OCI-LY1 (cell line): ENCODE measurements around the gene HUS1B.

ENCODE experiments used
- H2AFZ ChIP-seq: fragments of 200-600 bp; sonication (generic), shearing (Covaris generic); 2 replicates; pipeline ENCODE4 v1.6.0; 2014; ENCODE audit warnings: antibody characterized with exemption, mild to moderate bottlenecking, low read length
- H3F3A ChIP-seq: fragments of 200-600 bp; sonication (generic), shearing (Covaris generic); 2 replicates; pipeline ENCODE4 v1.6.0; 2014; ENCODE audit warnings: mild to moderate bottlenecking, antibody characterized with exemption, low read length, moderate library complexity; ENCODE audit not compliant: insufficient read depth
- H3K27ac ChIP-seq: fragments of 200-600 bp; sonication (generic); 2 replicates; pipeline ENCODE4 v1.5.1; 2014; ENCODE audit warnings: low read length, mixed run types, mild to moderate bottlenecking, low read depth; ENCODE audit not compliant: poor library complexity, severe bottlenecking
- H3K27me3 ChIP-seq: fragments of 200-600 bp; sonication (generic); 2 replicates; pipeline ENCODE4 v1.6.0; 2014; ENCODE audit warnings: antibody characterized with exemption, mild to moderate bottlenecking, low read length, moderate library complexity; ENCODE audit not compliant: insufficient read depth
- H3K36me3 ChIP-seq: fragments of 200-600 bp; sonication (generic); 2 replicates; pipeline ENCODE4 v1.6.1; 2014; ENCODE audit warnings: mild to moderate bottlenecking, antibody characterized with exemption, low read length, moderate library complexity, mixed read lengths; ENCODE audit not compliant: insufficient read depth
- H3K4me1 ChIP-seq: fragments of 200-600 bp; sonication (generic); 2 replicates; pipeline ENCODE4 v1.5.1; 2014; ENCODE audit warnings: mild to moderate bottlenecking, low read length, moderate library complexity; ENCODE audit not compliant: insufficient read depth, severe bottlenecking
- H3K4me2 ChIP-seq: fragments of 200-600 bp; sonication (generic), shearing (Covaris generic); 2 replicates; pipeline ENCODE4 v1.6.1; 2014; ENCODE audit warnings: low read length
- H3K4me3 ChIP-seq: fragments of 200-600 bp; sonication (generic); 2 replicates; pipeline ENCODE4 v1.5.1; 2014; ENCODE audit warnings: low read length, low read depth, mild to moderate bottlenecking, mixed read lengths; ENCODE audit not compliant: poor library complexity, severe bottlenecking
- H3K79me2 ChIP-seq: fragments of 200-600 bp; shearing (Covaris generic); 2 replicates; pipeline ENCODE4 v1.6.1; 2016; ENCODE audit warnings: mixed run types, low read length, mixed read lengths; ENCODE audit not compliant: insufficient read depth
- H3K9ac ChIP-seq: fragments of 200-600 bp; sonication (generic), shearing (Covaris generic); 2 replicates; pipeline ENCODE4 v1.6.1; 2014; ENCODE audit warnings: mild to moderate bottlenecking, low read length, mixed read lengths
- H3K9me2 ChIP-seq: fragments of 200-600 bp; sonication (generic), shearing (Covaris generic); 2 replicates; pipeline ENCODE4 v1.6.1; 2014; ENCODE audit warnings: low read depth, mild to moderate bottlenecking, low read length, mixed read lengths
- H3K9me3 ChIP-seq: fragments of 200-600 bp; shearing (Covaris generic); 2 replicates; pipeline ENCODE4 v1.6.1; 2014; ENCODE audit warnings: low read length, mixed read lengths
- H4K20me1 ChIP-seq: fragments of 200-600 bp; sonication (generic), shearing (Covaris generic); 2 replicates; pipeline ENCODE4 v1.6.0; 2016; ENCODE audit warnings: mild to moderate bottlenecking, low read length; ENCODE audit not compliant: insufficient read depth
- EZH2 ChIP-seq: fragments of 200-600 bp; sonication (generic), shearing (Covaris generic); IDR thresholded peaks from 2 replicates; pipeline ENCODE4 v1.8.0; 2017; ENCODE audit warnings: borderline replicate concordance, mixed run types, mild to moderate bottlenecking, antibody characterized with exemption, low read length, moderate library complexity, mixed read lengths
- TF ChIP-seq, protein P1 (sequence below): fragments of 200-600 bp; sonication (generic), shearing (Covaris generic); IDR thresholded peaks from 2 replicates; pipeline ENCODE4 v1.5.1; 2017; ENCODE audit warnings: mild to moderate bottlenecking, antibody characterized with exemption, low read length, moderate library complexity, mixed read lengths

The HUS1B gene

DNA sequence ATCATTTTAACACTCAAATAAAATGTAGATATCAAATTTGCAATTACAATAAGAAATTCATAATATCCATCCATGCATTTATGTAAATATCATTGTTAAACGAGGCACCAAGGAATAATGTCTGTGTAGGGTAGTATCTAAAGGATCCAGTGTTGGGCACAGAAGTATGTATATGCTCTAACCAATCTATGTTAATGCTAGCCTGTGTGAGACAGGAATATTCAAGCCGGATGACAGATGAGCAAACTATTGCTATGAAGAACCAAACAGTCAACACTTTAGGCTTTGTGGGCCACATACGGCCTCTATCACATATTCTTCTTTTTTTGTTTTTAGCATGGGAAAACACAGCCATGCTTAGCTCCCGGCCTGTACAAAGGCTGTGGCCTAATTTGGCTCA is 45.0 kb downstream of the HUS1B start:
- H3K4me1 ChIP-seq = no peaks in the 10 kb centered on the region
- H3K79me2 ChIP-seq = no peaks in the 10 kb centered on the region
- no peak overlapping the region for H3K27ac ChIP-seq
- no peak overlapping the region for H2AFZ ChIP-seq
- no peaks in the 10 kb centered on the region for H4K20me1 ChIP-seq
- TF ChIP-seq, protein P1, sequence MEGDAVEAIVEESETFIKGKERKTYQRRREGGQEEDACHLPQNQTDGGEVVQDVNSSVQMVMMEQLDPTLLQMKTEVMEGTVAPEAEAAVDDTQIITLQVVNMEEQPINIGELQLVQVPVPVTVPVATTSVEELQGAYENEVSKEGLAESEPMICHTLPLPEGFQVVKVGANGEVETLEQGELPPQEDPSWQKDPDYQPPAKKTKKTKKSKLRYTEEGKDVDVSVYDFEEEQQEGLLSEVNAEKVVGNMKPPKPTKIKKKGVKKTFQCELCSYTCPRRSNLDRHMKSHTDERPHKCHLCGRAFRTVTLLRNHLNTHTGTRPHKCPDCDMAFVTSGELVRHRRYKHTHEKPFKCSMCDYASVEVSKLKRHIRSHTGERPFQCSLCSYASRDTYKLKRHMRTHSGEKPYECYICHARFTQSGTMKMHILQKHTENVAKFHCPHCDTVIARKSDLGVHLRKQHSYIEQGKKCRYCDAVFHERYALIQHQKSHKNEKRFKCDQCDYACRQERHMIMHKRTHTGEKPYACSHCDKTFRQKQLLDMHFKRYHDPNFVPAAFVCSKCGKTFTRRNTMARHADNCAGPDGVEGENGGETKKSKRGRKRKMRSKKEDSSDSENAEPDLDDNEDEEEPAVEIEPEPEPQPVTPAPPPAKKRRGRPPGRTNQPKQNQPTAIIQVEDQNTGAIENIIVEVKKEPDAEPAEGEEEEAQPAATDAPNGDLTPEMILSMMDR = no peak
- TF ChIP-seq EZH2 = no peak
- no peak overlapping the region for H3K4me3 ChIP-seq
- no peaks in the 10 kb centered on the region for H3K9me2 ChIP-seq
- H3K9ac ChIP-seq = no peak overlapping the region
- H3F3A ChIP-seq = no peaks in the 10 kb centered on the region
- H3K9me3 ChIP-seq = no peaks in the 10 kb centered on the region
- H3K27me3 ChIP-seq = no peaks in the 10 kb centered on the region
- H3K4me2 ChIP-seq = no peak overlapping the region
- peaks cover 3% of the 10 kb centered on the region; the same call in 1 of the 2 replicates for H3K36me3 ChIP-seq

DNA sequence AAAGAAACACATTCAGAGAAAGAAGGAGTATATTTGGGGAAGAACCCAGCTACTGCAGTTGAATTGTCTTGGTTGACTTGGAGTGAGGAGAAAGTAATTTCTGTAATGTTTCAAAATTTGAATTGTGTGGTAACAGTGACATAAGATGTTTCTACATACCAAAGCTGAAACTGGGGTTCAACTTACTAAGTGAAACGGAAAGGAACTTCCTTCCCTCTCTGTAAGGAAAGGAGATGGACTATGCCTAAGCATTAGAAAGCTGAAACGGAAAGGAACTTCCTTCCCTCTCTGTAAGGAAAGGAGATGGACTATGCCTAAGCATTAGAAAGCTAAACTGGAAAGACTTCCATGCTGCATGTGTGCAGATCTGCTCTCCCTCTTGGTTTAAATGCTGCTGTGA is 46.0 kb downstream of the HUS1B start:
- no peak overlapping the region for H3K27ac ChIP-seq
- H3K79me2 ChIP-seq = no peaks in the 10 kb centered on the region
- H3K9me2 ChIP-seq = no peaks in the 10 kb centered on the region
- H3K4me2 ChIP-seq = no peak overlapping the region
- H3K27me3 ChIP-seq = no peaks in the 10 kb centered on the region
- H3K36me3 ChIP-seq = peaks cover 3% of the 10 kb centered on the region; the same call in 1 of the 2 replicates
- H3K9ac ChIP-seq = no peak overlapping the region
- H2AFZ ChIP-seq = no peak overlapping the region
- no peaks in the 10 kb centered on the region for H3K9me3 ChIP-seq
- no peak overlapping the region for H3K4me3 ChIP-seq
- TF ChIP-seq, protein P1 = no peak
- no peak for TF ChIP-seq EZH2
- no peaks in the 10 kb centered on the region for H4K20me1 ChIP-seq
- H3K4me1 ChIP-seq = no peaks in the 10 kb centered on the region
- no peaks in the 10 kb centered on the region for H3F3A ChIP-seq

DNA sequence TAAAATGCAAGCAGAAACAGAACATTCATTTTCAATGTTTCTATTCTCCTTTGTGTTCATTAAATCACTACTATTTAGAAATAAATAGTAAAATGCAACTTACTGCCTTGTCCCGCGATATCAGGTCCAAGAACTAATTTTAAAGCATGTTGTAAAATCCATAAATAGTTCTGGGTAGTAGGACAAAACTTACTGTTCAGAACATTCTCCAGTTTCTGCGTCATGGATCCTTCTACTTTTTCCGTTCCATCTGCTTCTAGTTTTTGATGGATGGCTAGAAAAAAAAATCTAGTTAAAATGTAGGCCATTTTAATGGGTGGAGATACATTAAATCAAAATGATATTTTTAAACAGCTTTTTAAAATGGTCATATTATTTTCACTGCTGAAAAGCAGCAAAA is 47.0 kb downstream of the HUS1B start:
- TF ChIP-seq, protein P1 = no peak
- no peak for TF ChIP-seq EZH2

More for the DNA sequence above, 47.0 kb downstream of the HUS1B start:
- no peaks in the 10 kb centered on the region for H3K9me3 ChIP-seq
- H3F3A ChIP-seq = no peaks in the 10 kb centered on the region
- H3K9ac ChIP-seq = no peak overlapping the region
- H3K4me2 ChIP-seq = no peak overlapping the region
- H3K4me1 ChIP-seq = no peaks in the 10 kb centered on the region
- no peaks in the 10 kb centered on the region for H4K20me1 ChIP-seq
- H3K27ac ChIP-seq = no peak overlapping the region
- no peaks in the 10 kb centered on the region for H3K79me2 ChIP-seq
- H3K27me3 ChIP-seq = no peaks in the 10 kb centered on the region
- H3K4me3 ChIP-seq = no peak overlapping the region
- no peaks in the 10 kb centered on the region for H3K9me2 ChIP-seq
- no peak overlapping the region for H2AFZ ChIP-seq
- peaks cover 3% of the 10 kb centered on the region; the same call in 1 of the 2 replicates for H3K36me3 ChIP-seq
